Muscle of leg (tissue), 11 donors: ENCODE data around the gene RNF5. TPM values are rescaled to one million over a fixed set of nuclear protein-coding genes. Genes with fewer than 3 reads are reported as not detected.
A peak's percentile ranks its signal among the peaks of the same experiment; 100 is the strongest.
"Not testable (repeated sequence)": the region's sequence is repeated elsewhere in the genome, so short reads cannot be mapped to it uniquely, and the experiment has no call there.

ENCODE experiments used
- DNase-seq: peaks from one replicate; pipeline ENCODE4 v3.0.0; 2013
- H3K27ac ChIP-seq: one replicate; pipeline ENCODE4 v1.5.1; 2013; ENCODE audit warnings: mild to moderate bottlenecking, low read length, control low read depth
- H3K27me3 ChIP-seq: one replicate; pipeline ENCODE4 v1.6.1; 2013; ENCODE audit warnings: low read length; ENCODE audit not compliant: control insufficient read depth, insufficient read depth
- H3K36me3 ChIP-seq: one replicate; pipeline ENCODE4 v1.6.1; 2013; ENCODE audit warnings: low read length; ENCODE audit not compliant: control insufficient read depth, insufficient read depth
- H3K4me1 ChIP-seq: one replicate; pipeline ENCODE4 v1.6.1; 2013; ENCODE audit warnings: low read length; ENCODE audit not compliant: control insufficient read depth, insufficient read depth
- H3K4me3 ChIP-seq: one replicate; pipeline ENCODE4 v1.5.1; 2013; ENCODE audit warnings: low read length, control low read depth
- H3K9me3 ChIP-seq: replicated peaks from 2 replicates; pipeline ENCODE4 v1.6.1; 2013; ENCODE audit warnings: low read depth, low read length; ENCODE audit not compliant: control insufficient read depth
- WGBS: methylation state at CpG from one replicate; pipeline ENCODE4 v1.1.5; 2013; ENCODE audit warnings: missing lambda C conversion rate; ENCODE audit not compliant: insufficient coverage; 5-methylcytosine and 5-hydroxymethylcytosine counted together
- polyA plus RNA-seq, 8 donors: library from polyadenylated mRNA; unstranded; fragments of 120-200 nt; gene quantifications; one replicate each; pipeline versions ENCODE4 v1.2.1 to v1.2.3, GENCODE V29; 2013; ENCODE audit warnings: inconsistent platforms in 1 of 8, low replicate concordance in 1 of 8; ENCODE audit not compliant: insufficient read length in 8 of 8, insufficient read depth in 1 of 8
- total RNA-seq: library from RNA; stranded (reverse); fragments of 120-200 nt; gene quantifications from one replicate; pipeline ENCODE4 v1.2.4, GENCODE V29; 2013

Gene RNF5
- total and polyA plus RNA-seq, 9 donors: 41.5 to 57.5 (median 52.7) TPM

- peaks cover 5% of the 10 kb centered on the region for H3K27me3 ChIP-seq
- H3K36me3 ChIP-seq: no peaks in the 10 kb centered on the region
- H3K27ac ChIP-seq: no peak overlapping the region
- no peaks in the 10 kb centered on the region for H3K4me1 ChIP-seq
- H3K9me3 ChIP-seq: no peaks in the 10 kb centered on the region
- DNase-seq: no peak
- H3K4me3 ChIP-seq: no peak overlapping the region
- 90% methylated on average over 2 of the region's 5 CpGs for WGBS
These were observed 37.7 kb upstream of the RNF5 start for GRCh38 chr6:32140420-32141046.

DNA sequence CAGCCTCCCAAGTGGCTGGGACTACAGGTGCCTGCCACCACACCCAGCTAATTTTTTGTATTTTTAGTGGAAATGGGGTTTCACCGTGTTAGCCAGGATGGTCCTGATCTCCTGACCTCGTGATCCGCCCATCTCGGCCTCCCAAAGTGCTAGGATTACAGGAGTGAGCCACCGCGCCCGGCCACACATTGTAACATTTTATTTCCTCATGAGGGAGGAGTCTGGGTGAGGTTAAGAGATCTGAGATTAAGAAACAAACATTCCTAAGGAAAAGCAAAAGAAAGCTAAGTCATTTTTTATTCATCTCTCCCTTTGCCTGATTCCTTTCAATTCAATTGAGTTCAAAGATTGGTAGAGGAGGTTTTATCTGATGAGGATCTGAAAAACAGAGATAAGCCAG, 34.0 kb upstream of the RNF5 start:
- peaks cover 35% of the 10 kb centered on the region for H3K27me3 ChIP-seq
- not testable (repeated sequence) for H3K27ac ChIP-seq, H3K4me1 ChIP-seq, DNase-seq, H3K36me3 ChIP-seq, H3K9me3 ChIP-seq, H3K4me3 ChIP-seq
- no CpG with 5 or more reads among the region's 7 CpGs for WGBS

GRCh38 chr6:32146287-32146686, 31.9 kb upstream of the RNF5 start:
- H3K36me3 ChIP-seq: no peaks in the 10 kb centered on the region
- no peak overlapping the region for H3K27ac ChIP-seq
- 92% methylated on average over 1 of the region's 1 CpG for whole genome bisulfite sequencing
- no peaks in the 10 kb centered on the region for H3K9me3 ChIP-seq
- peaks cover 54% of the 10 kb centered on the region for H3K27me3 ChIP-seq
- no peak overlapping the region for H3K4me3 ChIP-seq
- no peak for DNase-seq
- peaks cover 9% of the 10 kb centered on the region for H3K4me1 ChIP-seq

GRCh38 chr6:32146687-32147086, 31.5 kb upstream of the RNF5 start:
- peaks cover 57% of the 10 kb centered on the region for H3K27me3 ChIP-seq
- WGBS: 20% methylated on average over 4 of the region's 4 CpGs
- no peak overlapping the region for H3K4me3 ChIP-seq

DNA sequence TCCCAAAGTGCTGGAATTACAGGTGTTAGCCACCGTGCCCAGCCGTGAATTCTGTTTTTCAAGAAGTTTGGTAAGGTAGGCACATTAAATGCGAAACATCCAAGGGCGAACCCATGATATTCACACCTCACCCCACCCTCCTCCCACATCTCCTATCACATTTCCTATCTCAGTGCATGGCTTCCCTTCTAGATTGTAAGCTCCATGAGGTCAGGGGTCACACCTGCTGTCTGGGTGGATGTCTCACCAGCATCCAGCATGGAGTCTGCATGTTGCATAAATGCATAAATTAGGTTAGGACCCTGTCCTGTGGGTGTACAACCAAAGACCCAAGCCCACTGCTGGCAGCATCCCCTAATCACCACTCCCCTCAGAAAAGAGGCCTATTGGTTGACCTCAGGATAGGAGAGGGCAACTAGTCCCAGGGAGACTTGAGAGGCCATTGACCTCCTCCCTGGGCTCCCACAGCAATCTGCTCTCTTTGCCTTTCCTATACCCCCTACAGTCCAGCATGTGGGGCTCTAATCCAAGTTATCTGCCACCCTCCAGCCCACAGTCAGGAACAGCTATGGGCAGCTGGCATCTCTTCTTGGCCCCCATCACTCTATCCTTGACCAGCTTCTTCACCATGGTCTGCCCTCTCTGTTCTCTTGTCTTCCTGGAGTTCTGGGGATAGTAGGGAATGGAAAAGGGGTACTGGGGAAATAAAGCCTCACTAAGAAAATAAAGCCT, 30.6 kb upstream of the RNF5 start:
- H3K27me3 ChIP-seq: peaks cover 61% of the 10 kb centered on the region
- H3K4me3 ChIP-seq: no peak overlapping the region
- H3K9me3 ChIP-seq: no peaks in the 10 kb centered on the region
- 88% methylated on average over 2 of the region's 4 CpGs for WGBS
- H3K27ac ChIP-seq: no peak overlapping the region
- no peaks in the 10 kb centered on the region for H3K36me3 ChIP-seq
- no peak for DNase-seq
- peaks cover 19% of the 10 kb centered on the region for H3K4me1 ChIP-seq

More at GRCh38 chr6:32146687-32147086, 31.5 kb upstream of the RNF5 start:
- no peaks in the 10 kb centered on the region for H3K36me3 ChIP-seq
- peaks cover 11% of the 10 kb centered on the region for H3K4me1 ChIP-seq
- H3K9me3 ChIP-seq: no peaks in the 10 kb centered on the region
- no peak for DNase-seq
- H3K27ac ChIP-seq: no peak overlapping the region

GRCh38 chr6:32148289-32149091, 29.7 kb upstream of the RNF5 start:
- no peaks in the 10 kb centered on the region for H3K36me3 ChIP-seq
- peaks cover 70% of the 10 kb centered on the region for H3K27me3 ChIP-seq
- peaks cover 28% of the 10 kb centered on the region for H3K4me1 ChIP-seq
- H3K4me3 ChIP-seq: peak overlapping the region; percentile 21
- WGBS: 6% methylated on average over 28 of the region's 39 CpGs
- DNase-seq: peak; percentile 73
- no peaks in the 10 kb centered on the region for H3K9me3 ChIP-seq
- no peak overlapping the region for H3K27ac ChIP-seq

DNA sequence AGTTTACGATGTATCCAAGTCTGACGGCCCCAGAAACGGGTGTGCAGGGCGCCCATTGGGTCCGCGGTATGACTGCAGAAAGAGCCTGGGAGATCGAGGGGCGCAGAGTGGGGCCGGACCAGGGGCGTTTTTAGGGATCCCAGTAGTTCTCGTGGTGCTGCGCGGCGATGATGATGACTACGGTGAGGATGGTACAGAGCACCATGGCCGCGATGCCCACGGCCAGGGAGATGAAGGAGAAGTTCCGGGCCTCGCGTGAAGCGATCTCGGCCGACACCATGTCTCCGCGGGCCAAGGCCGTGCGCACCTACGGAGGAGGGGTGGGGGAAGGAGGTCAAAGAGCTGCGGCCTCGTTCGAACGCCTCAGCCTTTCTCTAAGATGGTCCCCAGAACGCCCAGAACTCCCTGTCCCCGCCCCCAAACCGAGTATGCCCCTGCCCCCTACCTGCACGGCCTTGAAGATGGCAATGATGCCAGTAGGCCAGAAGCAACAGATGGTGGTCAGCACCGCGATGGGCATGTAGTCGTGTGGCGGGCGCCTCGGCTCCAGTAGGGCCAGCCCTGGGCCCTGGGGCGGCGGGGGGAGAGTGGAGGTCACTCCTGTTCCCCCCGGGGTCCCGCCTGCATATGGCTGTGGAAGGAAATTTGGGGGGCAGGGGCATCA, 29.0 kb upstream of the RNF5 start:
- Histone ChIP-seq H3K27me3 (peaks cover 70% of the 10 kb centered on the region), H3K27ac (no peak overlapping the region)
- 11% methylated on average over 36 of the region's 47 CpGs for WGBS

DNA sequence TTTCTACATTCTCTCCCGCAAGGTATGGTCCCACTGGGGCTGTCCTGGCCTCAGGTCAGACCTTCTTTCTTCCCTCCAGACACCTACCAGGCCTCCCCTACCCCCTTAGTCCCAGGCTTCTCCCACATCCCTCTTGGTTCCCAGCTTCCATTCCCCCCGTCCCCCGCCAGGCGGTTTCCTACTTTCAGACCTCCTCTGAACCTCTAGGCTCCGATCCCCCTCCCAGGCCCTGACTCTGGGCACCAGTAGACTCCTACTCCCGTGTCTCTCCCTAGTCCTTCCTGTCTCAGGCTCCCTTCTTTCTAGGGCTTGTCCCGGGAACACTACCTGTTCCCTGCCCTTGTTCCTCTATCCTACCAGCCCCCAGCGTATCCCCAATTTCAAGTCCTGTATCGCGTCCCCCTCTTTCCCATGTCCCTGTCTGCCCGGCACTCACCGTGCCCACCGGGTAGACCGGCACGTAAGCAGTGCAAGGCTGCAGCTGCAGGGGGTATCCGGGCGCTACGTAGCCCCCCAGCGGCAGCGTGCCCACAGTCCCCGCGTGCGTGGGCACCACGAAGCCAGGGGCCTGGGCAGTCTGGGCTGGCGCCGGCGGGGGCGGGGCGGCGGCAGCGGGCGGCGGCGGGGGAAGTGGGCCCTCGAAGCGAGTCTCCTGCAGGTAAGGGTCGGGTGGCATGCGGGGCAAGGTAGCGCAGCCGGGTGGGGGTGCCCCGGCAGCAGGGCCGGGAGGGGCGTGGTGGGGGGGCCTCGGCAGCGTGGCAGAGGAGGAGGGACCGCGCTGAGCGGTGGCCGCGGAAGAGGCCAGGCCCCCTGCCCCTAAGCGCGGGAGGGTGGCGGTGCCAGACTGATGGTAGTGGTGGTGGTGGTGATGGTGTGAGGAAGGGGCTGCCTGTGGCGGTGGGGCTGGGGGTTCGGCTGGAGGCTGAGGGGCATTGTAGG, 28.0 kb upstream of the RNF5 start:
- Histone ChIP-seq H3K4me1 (peaks cover 37% of the 10 kb centered on the region), H3K27ac (no peak overlapping the region), H3K36me3 (no peaks in the 10 kb centered on the region), H3K27me3 (peaks cover 70% of the 10 kb centered on the region), H3K9me3 (no peaks in the 10 kb centered on the region), H3K4me3 (no peak overlapping the region)
- WGBS: 21% methylated on average over 55 of the region's 55 CpGs
- DNase-seq: peak; percentile 6

More for the DNA sequence above, 29.0 kb upstream of the RNF5 start:
- H3K4me1 ChIP-seq: peaks cover 30% of the 10 kb centered on the region
- no peak for DNase-seq
- H3K9me3 ChIP-seq: no peaks in the 10 kb centered on the region
- peak overlapping the region; percentile 21 for H3K4me3 ChIP-seq
- no peaks in the 10 kb centered on the region for H3K36me3 ChIP-seq

GRCh38 chr6:32151181-32151862, 26.9 kb upstream of the RNF5 start:
- WGBS: 22% methylated on average over 4 of the region's 8 CpGs
- Histone ChIP-seq H3K27me3 (peaks cover 66% of the 10 kb centered on the region), H3K27ac (no peak overlapping the region), H3K4me1 (peaks cover 43% of the 10 kb centered on the region), H3K9me3 (no peaks in the 10 kb centered on the region), H3K4me3 (no peak overlapping the region), H3K36me3 (peaks cover 10% of the 10 kb centered on the region)
- DNase-seq: peak; percentile 13
